ENCODE measurements around the gene TMEM185B.
A peak's percentile ranks its signal among the peaks of the same experiment; 100 is the strongest.
"Not testable (repeated sequence)": the region's sequence is repeated elsewhere in the genome, so short reads cannot be mapped to it uniquely, and the experiment has no call there.

TMEM185B gene

DNA sequence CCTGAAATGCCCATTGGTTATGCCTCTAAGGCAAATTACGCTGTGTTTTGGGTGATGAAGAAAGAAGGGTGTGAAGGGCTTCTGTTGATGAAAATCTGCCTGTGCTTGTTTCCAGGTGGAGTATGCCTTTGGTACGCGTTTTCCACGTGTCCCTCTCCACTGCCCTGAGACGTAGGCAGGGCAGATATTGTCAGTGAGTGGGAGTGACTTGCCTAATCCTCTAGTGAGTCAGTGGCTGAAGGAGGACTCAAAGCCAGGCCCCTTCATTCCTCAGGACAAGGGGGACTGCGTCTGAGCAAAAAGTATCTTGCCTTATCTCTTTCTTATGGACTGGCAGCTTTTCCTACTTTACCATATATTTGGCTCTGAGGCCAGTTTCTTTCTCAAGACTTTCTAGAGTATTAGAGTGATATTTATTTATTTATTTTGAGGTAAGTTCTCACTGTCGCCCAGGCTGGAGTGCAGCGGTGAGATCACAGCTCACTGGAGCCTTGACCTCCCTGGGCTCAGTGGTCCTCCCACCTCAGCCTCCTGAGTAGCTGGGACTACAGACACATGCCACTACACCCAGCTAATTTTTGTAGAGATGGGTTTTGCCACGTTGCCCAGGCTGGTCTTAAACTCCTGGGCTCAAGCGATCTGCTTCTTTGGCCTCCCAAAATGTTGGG is 39.7 kb upstream of the TMEM185B start:
- TF ChIP-seq, protein P1, sequence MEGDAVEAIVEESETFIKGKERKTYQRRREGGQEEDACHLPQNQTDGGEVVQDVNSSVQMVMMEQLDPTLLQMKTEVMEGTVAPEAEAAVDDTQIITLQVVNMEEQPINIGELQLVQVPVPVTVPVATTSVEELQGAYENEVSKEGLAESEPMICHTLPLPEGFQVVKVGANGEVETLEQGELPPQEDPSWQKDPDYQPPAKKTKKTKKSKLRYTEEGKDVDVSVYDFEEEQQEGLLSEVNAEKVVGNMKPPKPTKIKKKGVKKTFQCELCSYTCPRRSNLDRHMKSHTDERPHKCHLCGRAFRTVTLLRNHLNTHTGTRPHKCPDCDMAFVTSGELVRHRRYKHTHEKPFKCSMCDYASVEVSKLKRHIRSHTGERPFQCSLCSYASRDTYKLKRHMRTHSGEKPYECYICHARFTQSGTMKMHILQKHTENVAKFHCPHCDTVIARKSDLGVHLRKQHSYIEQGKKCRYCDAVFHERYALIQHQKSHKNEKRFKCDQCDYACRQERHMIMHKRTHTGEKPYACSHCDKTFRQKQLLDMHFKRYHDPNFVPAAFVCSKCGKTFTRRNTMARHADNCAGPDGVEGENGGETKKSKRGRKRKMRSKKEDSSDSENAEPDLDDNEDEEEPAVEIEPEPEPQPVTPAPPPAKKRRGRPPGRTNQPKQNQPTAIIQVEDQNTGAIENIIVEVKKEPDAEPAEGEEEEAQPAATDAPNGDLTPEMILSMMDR (conservative IDR thresholded peaks at IDR 0.05; ENCODE audit: low read depth), result no peak
- peak; percentile 64 for DNase-seq (ENCODE audit: low spot score)
- ChIA-PET CTCF (interaction anchor here (0.6 kb wide), 1 partner anchor 23 kb away, joined by 3 read pairs; no protein-coding TSS in a partner anchor), POLR2A (ENCODE audit: low non-redundant PET) (no interaction called here)
- peak overlapping the region; percentile 79 for H3K27ac ChIP-seq

DNA sequence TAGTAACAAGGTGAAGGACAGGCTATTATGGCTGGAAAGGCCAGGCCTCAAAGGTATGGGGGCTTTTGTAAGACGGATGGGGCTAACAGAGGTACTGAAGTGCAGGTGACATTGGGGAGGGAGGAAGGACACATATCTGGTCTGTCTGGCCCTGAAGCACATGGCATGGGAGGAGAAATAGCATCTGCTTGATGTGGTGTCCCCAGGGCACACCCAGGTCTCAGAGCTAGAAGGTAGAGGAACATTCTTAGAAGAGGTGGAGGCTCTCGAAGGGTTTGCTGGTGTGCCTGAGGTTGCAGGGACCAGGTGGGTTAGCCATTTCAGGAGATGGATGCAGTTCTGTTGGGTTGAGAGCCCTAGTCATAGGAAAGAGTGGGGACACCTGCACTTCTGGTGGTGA is 39.0 kb upstream of the TMEM185B start:
- DNase-seq (ENCODE audit: low spot score), result no peak
- ChIA-PET POLR2A (ENCODE audit: low non-redundant PET) (no interaction called here), CTCF (interaction anchor here (0.7 to 1.2 kb wide), 2 partner anchors 39 to 51 kb away, joined by 3 read pairs; partner anchors contain the start of gene TMEM185B)
- TF ChIP-seq, protein P1 (conservative IDR thresholded peaks at IDR 0.05; ENCODE audit: low read depth), result no peak
- H3K27ac ChIP-seq, result peak overlapping the region; percentile 79

DNA sequence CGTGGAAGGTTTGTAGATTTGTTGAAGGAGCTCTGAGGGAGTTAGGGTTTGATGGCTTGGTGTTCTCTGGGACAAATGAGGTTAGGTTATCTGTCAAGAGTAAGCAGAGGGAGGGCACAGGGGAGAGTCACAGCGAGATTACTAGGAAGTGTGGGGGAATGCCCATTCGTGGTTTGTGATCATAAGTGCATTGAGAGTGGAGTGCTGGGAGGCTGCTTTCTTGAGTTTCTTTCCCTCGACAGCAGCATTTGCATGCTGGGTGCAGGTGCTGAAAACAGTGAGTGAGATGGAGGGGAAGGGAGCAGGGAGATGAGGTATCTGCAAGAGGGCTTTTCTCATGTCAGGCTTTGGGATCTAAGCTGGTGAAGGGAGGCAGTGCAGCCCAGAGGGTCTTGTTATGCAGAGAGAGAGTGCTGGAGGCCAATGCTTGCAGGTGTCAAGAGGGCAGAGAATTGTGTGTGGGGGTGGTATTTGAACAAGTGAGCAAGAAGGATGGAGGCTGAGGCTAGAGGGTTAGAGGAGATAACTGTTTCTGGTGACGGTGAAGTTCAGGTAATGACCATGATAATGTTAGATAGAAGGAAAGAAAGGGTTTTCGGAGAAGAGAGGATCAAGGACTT is 38.3 kb upstream of the TMEM185B start:
- H3K27ac ChIP-seq, result peak overlapping the region; percentile 79
- no peak for DNase-seq (ENCODE audit: low spot score)
- POLR2A ChIA-PET (ENCODE audit: low non-redundant PET), result no interaction called here
- CTCF ChIA-PET, result interaction anchor here (1.2 kb wide), 1 partner anchor 52 kb away, joined by 3 read pairs; no protein-coding TSS in a partner anchor
- TF ChIP-seq, protein P1 (conservative IDR thresholded peaks at IDR 0.05; ENCODE audit: low read depth), result no peak

DNA sequence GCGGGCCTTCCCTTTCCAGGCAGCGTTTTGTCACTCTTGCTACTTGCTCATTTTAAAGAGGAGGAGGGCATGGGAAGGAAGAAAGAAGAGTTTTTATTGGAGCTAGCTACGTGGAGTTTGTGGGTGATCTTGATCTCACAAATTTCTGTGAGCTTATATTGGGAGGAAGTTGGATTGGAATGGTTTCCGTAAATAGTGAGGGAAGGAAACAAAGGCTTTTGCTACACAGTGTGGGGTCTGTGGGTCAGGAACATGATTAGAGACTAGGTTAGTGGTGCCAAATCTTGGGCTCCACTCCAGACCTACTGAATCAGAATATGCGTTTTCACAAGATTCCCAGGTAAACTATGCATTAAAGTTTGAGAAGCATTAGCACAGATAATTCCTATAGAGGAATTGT is 37.5 kb upstream of the TMEM185B start:
- CTCF ChIA-PET, result interaction anchor here (0.7 kb wide), 1 partner anchor 450 kb away, joined by 5 read pairs; no protein-coding TSS in a partner anchor
- POLR2A ChIA-PET (ENCODE audit: low non-redundant PET), result no interaction called here

DNA sequence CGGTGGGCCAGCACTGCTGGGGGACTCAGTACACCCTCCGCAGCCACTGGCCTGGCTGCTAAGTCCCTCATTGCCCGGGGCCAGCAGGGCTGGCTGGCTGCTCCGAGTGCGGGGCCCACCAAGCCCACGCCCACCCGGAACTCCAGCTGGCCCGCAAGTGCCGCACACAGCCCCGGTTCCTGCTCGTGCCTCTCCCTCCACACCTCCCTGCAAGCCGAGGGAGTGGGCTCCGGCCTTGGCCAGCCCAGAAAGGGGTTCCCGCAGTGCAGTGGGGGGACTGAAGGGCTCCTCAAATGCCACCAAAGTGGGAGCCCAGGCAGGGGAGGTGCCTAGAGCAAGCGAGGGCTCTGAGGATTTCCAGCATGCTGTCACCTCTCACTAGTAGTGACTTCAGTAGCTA is 36.7 kb upstream of the TMEM185B start:
- H3K27ac ChIP-seq; POLR2A ChIA-PET (ENCODE audit: low non-redundant PET); CTCF ChIA-PET; DNase-seq (ENCODE audit: low spot score): not testable (repeated sequence)

More for the DNA sequence above, 37.5 kb upstream of the TMEM185B start:
- DNase-seq (ENCODE audit: low spot score), result no peak
- H3K27ac ChIP-seq, result no peak overlapping the region
- TF ChIP-seq, protein P1 (conservative IDR thresholded peaks at IDR 0.05; ENCODE audit: low read depth), result no peak

DNA sequence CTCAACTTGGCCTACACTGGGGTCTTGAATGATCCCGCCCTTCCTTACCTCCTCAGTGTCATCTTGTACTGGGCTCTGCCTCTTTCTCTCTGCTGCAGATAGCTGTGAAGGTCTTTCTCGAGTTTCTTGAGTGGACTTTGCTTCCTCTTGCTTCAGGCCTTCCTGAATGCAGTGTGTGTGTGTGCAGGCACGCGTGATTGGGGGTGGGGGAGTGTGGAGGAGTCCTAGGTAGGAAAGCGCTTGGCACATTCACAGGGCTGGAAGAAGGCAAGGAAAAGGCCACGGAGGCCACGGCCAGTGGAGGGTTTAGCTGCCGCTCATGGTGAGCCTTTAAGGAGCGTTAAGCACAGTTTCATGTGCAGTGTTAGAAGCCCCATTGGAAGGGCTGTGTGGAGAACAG is 35.0 kb upstream of the TMEM185B start:
- DNase-seq (ENCODE audit: low spot score), result no peak
- TF ChIP-seq, protein P1 (conservative IDR thresholded peaks at IDR 0.05; ENCODE audit: low read depth), result no peak
- no peak overlapping the region for H3K27ac ChIP-seq
- CTCF ChIA-PET, result interaction anchor here (0.8 kb wide), 1 partner anchor 971 kb away, joined by 4 read pairs; no protein-coding TSS in a partner anchor
- POLR2A ChIA-PET (ENCODE audit: low non-redundant PET), result no interaction called here

DNA sequence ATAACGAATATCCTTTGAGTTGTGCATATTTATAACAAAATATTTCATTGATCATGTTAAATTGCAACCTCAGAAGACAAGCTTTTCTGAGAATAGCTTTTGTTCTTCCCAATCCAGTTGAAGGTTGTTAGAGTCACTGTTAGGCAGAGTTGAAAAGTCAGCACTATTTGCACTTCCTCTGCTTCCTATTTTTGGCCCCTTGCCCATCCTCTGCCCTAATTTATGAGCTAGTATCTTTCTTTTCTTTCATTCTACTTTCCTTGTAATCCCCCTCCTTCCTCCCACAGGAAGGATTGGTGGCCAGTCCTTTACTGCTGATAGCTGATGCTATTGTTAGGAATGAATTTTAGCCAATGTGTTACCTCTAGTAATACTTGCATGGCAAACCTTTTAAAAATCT is 34.3 kb upstream of the TMEM185B start:
- no peak overlapping the region for H3K27ac ChIP-seq
- POLR2A ChIA-PET (ENCODE audit: low non-redundant PET), result no interaction called here
- DNase-seq (ENCODE audit: low spot score), result no peak
- CTCF ChIA-PET, result no interaction called here
- TF ChIP-seq, protein P1 (conservative IDR thresholded peaks at IDR 0.05; ENCODE audit: low read depth), result no peak

All from RWPE1 (cell line).